Stomach smooth muscle (tissue), 2 donors: ENCODE measurements around the gene IGSF5.

Source experiments
- H3K27ac ChIP-seq: one replicate; pipeline ENCODE4 v1.7.0; 2013; ENCODE audit warnings: mild to moderate bottlenecking, low read length, inconsistent platforms
- H3K27me3 ChIP-seq, 2 donors: one replicate each; pipeline ENCODE4 v1.7.0; 2013; ENCODE audit warnings: low read length in 2 of 2; ENCODE audit not compliant: insufficient read depth in 2 of 2, control insufficient read depth in 1 of 2
- H3K36me3 ChIP-seq, 2 donors: one replicate each; pipeline ENCODE4 v1.7.0; 2013; ENCODE audit warnings: low read length in 2 of 2; ENCODE audit not compliant: control insufficient read depth in 2 of 2, insufficient read depth in 2 of 2
- H3K4me1 ChIP-seq: one replicate; pipeline ENCODE4 v1.7.0; 2013; ENCODE audit warnings: low read length; ENCODE audit not compliant: control insufficient read depth, insufficient read depth
- H3K4me3 ChIP-seq, 2 donors: one replicate each; pipeline ENCODE4 v1.7.0; 2013; ENCODE audit warnings: low read length in 2 of 2
- H3K9ac ChIP-seq, 2 donors: one replicate each; pipeline ENCODE4 v1.7.0; 2013; ENCODE audit warnings: low read length in 2 of 2, mild to moderate bottlenecking in 1 of 2
- H3K9me3 ChIP-seq, 2 donors: one replicate each; pipeline ENCODE4 v1.7.0; 2013; ENCODE audit warnings: low read length in 2 of 2; ENCODE audit not compliant: control insufficient read depth in 2 of 2
- donor health status: healthy.
- donor health status: Pancreatic carcinoma.

Gene IGSF5

DNA sequence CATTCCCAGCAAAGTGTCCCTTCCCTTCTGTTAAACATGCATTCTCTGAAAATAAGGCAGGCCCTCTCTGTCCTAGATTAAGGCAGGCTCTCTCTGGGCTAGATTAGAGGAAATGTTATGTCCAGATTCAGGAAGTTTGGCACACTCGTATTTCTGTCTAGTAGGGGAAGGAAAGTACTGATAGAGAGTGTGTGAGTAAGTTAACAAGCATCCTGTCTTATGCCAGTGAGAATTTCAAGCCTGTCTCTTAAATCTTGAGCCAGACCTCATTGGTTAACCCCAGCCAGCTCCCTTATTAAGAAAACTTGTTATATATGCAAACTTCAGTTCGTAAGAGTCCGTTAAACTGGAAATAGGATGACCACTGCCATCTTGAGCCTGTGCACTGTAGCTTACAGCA is 31.6 kb downstream of the IGSF5 start:
- H3K4me1 ChIP-seq: no peaks in the 10 kb centered on the region

DNA sequence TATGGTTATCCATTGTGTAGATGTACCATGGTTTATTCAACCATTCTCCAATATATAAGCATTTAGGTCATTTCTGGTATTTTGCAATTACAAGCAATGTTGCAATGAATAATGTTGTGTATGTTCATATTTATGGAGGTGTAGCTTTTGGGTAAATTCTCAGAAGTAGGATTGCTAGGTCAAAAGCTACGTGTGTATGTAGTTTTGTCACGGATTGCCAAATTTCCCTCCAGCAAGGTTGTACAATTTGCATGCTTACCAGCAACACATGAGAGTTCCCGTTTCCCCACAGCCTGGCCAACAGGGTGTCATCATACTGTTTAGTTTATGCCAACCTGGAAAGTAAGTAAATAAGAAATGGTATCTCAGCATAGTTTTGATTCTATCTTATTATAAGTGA is 36.3 kb downstream of the IGSF5 start:
- H3K4me1 ChIP-seq: no peaks in the 10 kb centered on the region
- no peaks in the 10 kb centered on the region for H3K9me3 ChIP-seq
- H3K36me3 ChIP-seq: no peaks in the 10 kb centered on the region
- H3K4me3 ChIP-seq: no peak overlapping the region
- H3K9ac ChIP-seq: no peak overlapping the region
- no peak overlapping the region for H3K27ac ChIP-seq
- H3K27me3 ChIP-seq: peaks cover 0 to 2% of the 10 kb centered on the region in 2 donors

More for the DNA sequence above, 31.6 kb downstream of the IGSF5 start:
- Histone ChIP-seq H3K9ac (no peak overlapping the region), H3K27ac (no peak overlapping the region), H3K27me3 (peaks cover 0 to 2% of the 10 kb centered on the region in 2 donors), H3K4me3 (no peak overlapping the region), H3K36me3 (no peaks in the 10 kb centered on the region), H3K9me3 (no peaks in the 10 kb centered on the region)

DNA sequence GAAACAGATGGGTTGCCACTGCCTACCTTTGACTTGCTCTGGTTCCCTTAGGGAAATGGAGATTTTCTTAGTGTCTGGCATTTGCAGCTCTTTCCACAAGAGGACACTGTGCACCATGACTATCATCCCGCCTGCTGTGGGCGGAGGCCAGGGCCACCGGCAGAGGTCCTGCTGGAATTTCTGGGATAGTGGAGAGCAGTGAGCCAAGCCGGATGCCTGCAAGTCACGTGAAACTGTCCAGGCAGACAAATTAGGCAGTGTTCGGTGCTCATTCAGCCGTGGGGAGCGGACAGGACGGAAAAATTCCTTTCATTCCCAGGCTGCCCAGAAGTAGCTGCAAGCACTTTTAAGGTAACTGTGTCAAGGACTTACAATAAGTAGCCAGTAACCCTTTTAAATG is 43.4 kb downstream of the IGSF5 start:
- no peaks in the 10 kb centered on the region for H3K27me3 ChIP-seq
- H3K9me3 ChIP-seq: no peaks in the 10 kb centered on the region
- H3K36me3 ChIP-seq: no peaks in the 10 kb centered on the region
- peaks cover 5% of the 10 kb centered on the region for H3K4me1 ChIP-seq
- no peak overlapping the region for H3K9ac ChIP-seq
- H3K27ac ChIP-seq: no peak overlapping the region
- H3K4me3 ChIP-seq: peak overlapping the region; percentile 15 to 21

DNA sequence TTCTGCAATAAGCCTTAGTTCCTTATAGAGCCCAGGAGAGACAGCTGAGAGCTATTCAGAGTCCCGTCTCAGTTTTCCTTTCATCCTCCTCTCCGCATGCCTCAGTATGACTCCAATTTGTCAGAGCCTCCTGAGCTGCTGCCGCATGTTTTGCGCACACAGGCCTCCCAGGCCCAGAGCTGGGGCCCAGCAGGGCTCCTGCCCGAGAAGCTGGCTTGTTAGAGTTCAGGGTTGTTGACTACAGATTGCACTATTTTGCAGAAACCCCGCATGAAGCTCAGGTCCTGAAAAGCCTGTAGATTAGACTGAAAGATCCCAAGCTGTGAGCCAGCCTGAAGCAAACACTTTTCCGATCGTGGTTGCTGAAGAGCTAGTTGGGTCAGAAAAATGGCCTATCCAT is 51.5 kb downstream of the IGSF5 start:
- H3K9me3 ChIP-seq: no peaks in the 10 kb centered on the region
- H3K27me3 ChIP-seq: no peaks in the 10 kb centered on the region
- no peaks in the 10 kb centered on the region for H3K4me1 ChIP-seq
- H3K9ac ChIP-seq: no peak overlapping the region
- no peak overlapping the region for H3K27ac ChIP-seq
- no peaks in the 10 kb centered on the region for H3K36me3 ChIP-seq
- H3K4me3 ChIP-seq: no peak overlapping the region

DNA sequence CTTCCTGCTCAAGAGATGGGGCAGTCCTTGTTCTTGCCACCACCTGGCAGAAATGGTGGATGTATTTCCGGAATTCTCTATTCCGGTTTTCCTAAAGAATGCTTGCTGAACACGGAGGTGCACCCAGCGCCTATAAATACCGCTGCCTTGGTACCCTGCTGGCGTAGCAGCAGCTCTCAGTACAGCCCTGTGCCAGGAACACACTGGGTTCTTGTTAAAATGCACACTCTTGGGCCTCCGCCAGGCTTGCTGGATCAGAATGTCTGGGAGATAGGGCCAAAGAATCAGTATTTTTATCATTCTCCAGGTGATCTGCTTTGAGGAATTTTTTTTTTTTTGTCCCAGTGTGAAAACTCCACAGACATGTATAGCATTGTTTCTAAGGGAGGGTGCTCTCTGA is 54.2 kb downstream of the IGSF5 start:
- H3K4me3 ChIP-seq: no peak overlapping the region
- no peaks in the 10 kb centered on the region for H3K9me3 ChIP-seq
- no peak overlapping the region for H3K27ac ChIP-seq
- no peaks in the 10 kb centered on the region for H3K4me1 ChIP-seq
- no peaks in the 10 kb centered on the region for H3K27me3 ChIP-seq
- H3K9ac ChIP-seq: no peak overlapping the region
- no peaks in the 10 kb centered on the region for H3K36me3 ChIP-seq

DNA sequence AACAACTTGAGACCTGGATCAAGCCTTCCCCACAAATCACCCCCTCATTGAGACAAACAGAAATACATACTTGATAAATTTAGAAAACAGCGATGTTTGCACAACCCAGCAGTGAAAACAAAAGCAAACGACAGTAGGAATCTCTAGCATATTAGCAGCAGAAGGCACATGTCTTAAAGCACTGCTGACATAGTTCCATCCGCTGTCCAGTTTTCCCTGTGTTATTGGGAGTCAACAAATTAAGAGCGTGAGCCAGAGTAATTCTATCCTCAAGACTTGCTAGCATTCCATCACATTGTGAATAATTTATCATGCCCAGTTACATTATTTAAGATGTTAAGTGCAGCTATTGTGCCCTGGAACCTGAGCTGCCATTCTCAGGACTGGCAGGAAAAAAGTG is 55.3 kb downstream of the IGSF5 start:
- H3K4me1 ChIP-seq: no peaks in the 10 kb centered on the region
- no peak overlapping the region for H3K9ac ChIP-seq
- H3K27ac ChIP-seq: no peak overlapping the region
- H3K27me3 ChIP-seq: no peaks in the 10 kb centered on the region
- no peaks in the 10 kb centered on the region for H3K9me3 ChIP-seq
- no peak overlapping the region for H3K4me3 ChIP-seq
- no peaks in the 10 kb centered on the region for H3K36me3 ChIP-seq

DNA sequence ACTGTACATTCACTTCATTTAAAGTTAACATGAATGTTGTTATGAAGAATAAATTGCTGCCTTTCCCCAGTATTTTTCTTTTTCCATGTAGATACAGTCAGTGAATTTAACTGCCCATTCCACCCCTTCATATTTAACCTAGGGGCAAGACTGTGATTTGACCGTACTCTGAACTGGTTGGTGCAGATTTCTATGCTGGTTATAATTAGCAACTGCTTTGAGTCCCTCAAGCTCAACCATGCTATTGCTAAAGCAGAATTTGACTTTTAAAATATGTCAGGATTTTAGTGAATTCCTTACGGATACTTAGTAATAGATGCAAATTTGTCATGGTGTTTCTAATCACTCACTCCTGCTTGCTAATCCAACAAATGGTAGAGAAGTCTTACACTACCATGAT is 57.2 kb downstream of the IGSF5 start:
- no peak overlapping the region for H3K9ac ChIP-seq
- H3K9me3 ChIP-seq: no peaks in the 10 kb centered on the region
- H3K4me3 ChIP-seq: no peak overlapping the region
- H3K36me3 ChIP-seq: no peaks in the 10 kb centered on the region
- no peak overlapping the region for H3K27ac ChIP-seq
- H3K4me1 ChIP-seq: no peaks in the 10 kb centered on the region
- no peaks in the 10 kb centered on the region for H3K27me3 ChIP-seq

DNA sequence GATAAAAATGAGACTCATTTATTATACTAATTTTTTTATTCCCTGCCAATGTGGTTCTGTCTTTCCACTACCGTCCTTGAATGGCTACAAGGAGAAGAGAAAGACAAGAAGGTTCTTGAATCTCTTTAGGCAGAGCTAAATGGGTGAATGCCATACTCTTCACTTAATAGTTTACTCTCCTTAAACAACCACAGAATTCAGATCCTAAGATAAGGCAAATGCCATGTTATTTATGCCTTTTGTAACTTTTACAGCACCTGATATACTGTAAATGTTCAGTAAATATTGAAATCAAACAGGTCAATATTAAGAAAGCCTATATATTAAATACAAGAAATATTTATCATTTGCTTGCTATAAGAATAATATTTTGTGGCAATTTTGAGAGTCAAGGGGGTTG is 58.4 kb downstream of the IGSF5 start:
- Histone ChIP-seq H3K4me1 (no peaks in the 10 kb centered on the region), H3K9ac (no peak overlapping the region), H3K4me3 (no peak overlapping the region), H3K27me3 (no peaks in the 10 kb centered on the region), H3K27ac (no peak overlapping the region), H3K36me3 (no peaks in the 10 kb centered on the region), H3K9me3 (no peaks in the 10 kb centered on the region)

DNA sequence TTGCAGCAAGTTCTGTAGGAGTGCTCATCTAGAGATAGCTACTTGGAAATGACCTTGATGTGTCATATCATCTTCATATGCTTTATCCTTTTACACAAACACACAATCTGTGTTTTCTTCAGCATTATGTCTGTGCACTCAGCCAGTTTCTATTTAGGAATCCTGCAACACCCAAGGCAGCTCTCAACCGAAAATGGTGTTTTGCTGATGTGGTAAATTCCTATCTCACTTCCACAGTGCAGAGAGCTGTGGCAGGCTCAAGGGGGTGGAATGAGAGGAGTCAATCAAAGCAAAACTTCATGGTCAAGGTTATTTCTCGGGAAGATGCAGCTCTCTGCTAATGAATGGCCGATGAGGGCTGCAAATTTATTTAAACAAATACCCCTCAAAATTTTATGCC is 59.3 kb downstream of the IGSF5 start:
- Histone ChIP-seq H3K4me3 (no peak overlapping the region), H3K36me3 (no peaks in the 10 kb centered on the region), H3K9ac (no peak overlapping the region), H3K27me3 (no peaks in the 10 kb centered on the region), H3K27ac (no peak overlapping the region), H3K9me3 (no peaks in the 10 kb centered on the region), H3K4me1 (no peaks in the 10 kb centered on the region)

DNA sequence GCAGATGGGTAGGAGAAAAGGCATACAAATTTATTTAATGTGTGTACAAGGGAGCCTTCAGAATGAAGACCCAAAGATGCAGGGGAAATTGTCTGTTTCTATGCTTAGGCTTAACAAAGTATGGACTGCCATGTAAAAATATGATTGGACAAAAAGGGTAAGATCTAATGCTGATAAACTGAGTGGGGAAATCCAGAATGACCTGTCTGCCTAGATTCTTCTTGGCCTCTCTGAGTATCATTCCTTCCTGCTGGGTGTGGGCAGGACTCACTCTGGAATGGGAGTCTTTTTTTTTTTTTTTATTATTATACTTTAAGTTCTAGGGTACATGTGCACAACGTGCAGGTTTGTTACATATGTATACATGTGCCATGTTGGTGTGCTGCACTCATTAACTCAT is 61.0 kb downstream of the IGSF5 start:
- Histone ChIP-seq H3K27me3 (no peaks in the 10 kb centered on the region), H3K36me3 (no peaks in the 10 kb centered on the region), H3K4me1 (no peaks in the 10 kb centered on the region), H3K9ac (no peak overlapping the region), H3K4me3 (no peak overlapping the region), H3K27ac (no peak overlapping the region), H3K9me3 (no peaks in the 10 kb centered on the region)

DNA sequence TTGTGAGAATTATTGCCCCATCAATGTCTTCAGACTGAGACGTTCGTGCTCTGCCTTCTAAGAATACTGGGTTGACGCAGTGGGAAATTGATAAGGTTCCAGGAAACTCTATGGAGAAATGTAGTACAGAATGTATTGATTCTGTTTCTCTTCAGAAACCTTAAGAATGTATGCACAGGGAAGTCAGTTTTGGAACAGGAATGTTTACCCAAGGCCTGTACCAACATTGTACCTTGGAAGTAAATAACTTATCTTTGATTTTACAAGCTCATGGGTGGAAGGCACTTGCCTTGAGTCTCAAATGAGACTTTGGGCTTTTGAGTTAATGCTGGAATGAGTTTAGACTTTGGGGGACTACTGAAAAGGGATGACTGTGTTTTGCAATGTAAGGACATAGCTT is 62.8 kb downstream of the IGSF5 start:
- Histone ChIP-seq H3K9ac (no peak overlapping the region), H3K27ac (no peak overlapping the region), H3K9me3 (no peaks in the 10 kb centered on the region), H3K4me3 (no peak overlapping the region), H3K4me1 (no peaks in the 10 kb centered on the region), H3K36me3 (no peaks in the 10 kb centered on the region), H3K27me3 (no peaks in the 10 kb centered on the region)

DNA sequence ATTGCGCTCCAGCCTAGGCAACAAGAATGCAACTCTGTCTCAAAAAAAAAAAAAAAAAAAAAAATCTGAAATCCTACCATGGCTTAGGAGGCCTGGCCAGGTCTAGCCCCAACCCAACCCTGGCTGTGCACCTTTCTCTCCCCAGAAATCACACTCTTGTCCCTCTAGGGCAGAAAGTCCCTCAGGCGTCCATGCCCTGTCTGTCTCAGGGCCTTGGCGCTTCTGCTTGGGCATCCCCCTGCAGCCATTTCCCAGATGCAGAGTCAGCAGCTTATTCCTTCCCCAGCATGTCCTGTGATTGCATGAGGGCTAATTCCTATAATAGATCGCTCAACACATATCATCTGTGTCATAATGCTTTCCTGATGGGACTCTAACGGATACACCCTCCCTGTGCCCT is 65.0 kb downstream of the IGSF5 start:
- Histone ChIP-seq H3K27me3 (no peaks in the 10 kb centered on the region), H3K9ac (no peak overlapping the region), H3K4me1 (no peaks in the 10 kb centered on the region), H3K9me3 (no peaks in the 10 kb centered on the region), H3K4me3 (no peak overlapping the region), H3K36me3 (no peaks in the 10 kb centered on the region), H3K27ac (no peak overlapping the region)
